ENCODE results near the gene MAEA. TPM values are rescaled to one million over a fixed set of nuclear protein-coding genes. Genes with fewer than 3 reads are reported as not detected.

The MAEA gene
- 40.1 and 46.9 TPM in 2 replicates for total RNA-seq

DNA sequence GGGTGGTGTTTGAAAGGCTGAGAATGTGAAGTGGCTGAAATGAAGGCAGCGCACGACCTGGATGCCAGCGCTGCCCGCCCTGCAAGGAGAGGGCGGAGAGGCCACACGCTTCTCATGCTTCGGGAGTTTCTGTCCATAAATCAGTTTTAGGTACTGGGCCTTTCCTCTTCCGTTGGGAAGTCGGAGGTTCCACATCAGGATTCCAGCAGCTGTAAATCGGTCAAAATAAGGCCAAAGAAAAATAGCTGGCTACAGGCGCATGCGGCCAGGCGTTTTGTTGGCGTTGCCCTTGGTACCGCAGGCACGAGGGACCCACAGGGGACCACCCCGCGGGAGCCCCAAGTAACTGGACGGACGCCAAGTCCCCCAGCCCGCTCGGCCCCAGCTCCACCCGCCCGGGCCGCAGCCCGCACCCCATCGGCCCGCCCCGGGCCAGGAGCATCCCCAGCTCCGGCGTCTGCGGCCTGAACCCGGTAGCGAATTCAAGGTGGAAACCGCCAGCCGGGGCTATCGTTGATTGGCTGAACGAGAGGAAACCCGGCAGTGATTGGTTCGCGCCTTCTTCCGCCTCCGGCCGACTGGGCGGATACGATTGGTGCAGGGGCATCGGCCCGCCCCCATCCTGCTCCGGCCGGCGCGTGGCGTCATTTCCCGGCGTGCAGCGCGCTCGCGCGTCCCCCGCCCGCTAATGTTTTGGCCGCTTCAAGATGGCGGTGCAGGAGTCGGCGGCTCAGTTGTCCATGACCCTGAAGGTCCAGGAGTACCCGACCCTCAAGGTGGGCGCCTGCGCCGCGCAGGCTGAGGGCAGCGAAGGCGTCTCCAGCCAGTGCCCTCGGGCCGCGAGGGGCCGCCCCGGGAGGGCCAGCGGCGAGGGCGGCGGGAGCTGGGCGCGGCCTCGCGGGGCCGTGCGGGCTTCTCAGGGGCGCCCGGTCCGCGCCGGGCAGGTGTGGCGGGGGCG lies at the start of gene MAEA:
MAEA (plus strand) TSS at position 685 of the 958 bp plus-strand sequence; CDS start at position 708, 23 bp downstream.

DNA sequence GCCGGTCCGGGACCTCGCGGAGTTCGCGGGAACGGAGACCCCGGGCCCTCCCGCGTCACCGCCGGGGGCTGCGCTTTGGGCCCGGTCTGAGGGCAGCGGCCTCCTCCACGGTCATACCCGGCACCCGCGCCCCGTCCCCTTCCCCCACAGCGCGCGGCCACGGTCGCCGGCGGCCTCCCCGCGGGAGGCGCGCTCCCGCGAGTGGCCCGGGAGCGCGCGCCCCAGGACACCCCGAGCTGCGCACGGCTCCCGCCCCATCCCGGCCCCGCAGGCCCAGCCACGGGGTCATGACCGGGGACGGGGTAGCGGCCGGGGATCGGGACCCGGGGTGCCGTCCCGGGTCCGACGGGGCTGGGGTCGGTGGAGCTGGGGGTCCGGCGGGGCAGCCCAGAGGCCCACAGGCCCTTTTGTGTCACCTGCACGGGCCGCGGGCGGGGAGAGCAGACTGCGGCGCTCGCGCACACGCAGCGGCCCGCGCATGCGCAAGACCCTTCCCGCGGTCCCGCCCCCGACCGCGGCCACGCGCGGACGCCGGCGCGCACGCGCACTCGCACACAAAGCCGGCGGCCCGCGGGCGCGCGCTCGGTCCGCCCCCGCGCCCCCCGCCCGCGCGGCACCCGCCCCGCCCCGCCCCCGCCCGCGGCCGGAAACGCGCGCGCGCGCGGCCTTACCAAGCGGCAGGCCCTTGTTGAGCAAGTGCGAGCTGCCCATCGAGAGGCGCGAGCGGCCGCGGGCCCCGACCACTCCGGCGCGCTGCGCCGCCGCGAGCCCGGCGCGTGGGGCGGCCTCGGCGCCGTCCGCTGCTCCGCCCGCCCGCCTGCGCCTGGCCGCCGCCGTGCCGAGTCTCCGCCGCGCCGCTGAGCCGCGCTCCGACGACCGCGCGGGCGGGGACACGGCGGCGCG lies 41.2 kb upstream of the MAEA start, which contains the start of gene CTBP1:
CTBP1 (minus strand) TSS at position 886 of the 903 bp plus-strand sequence. CDS start 7,799 bp downstream, outside the sequence.

DNA sequence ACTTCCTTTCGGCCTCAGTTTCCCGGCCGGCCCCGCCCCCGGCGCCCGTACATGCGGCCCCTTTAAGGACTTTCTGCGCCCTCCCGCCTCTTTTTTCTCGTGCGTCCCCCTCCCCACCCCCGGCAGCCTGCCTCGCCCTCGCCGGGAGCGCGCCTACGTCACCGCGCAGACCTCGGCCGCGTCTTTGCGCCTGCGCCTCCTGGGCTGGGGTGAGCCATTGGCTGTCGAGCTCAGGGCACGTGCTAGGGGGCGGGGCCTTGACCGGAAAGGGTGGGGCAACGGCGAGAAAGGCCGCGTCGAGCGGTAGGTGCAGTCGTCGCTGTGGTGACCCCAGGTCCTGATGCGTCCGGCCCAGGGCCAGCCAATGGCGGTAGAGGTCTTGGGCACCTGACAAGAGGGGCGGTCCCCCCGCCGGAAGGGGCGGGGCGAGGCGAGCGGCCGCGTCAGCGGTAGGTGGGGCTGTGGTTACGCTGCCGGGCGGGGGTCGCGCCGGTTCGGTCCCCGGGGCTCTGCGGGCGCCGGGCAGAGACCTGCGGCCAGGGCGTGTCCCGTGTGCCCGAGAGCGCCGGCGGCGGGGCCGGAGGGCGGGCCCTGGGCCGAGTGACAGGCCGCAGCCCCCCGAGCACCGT lies 57.2 kb downstream of the MAEA start, which contains the start of gene UVSSA:
UVSSA (plus strand) TSS at position 428 of the 629 bp plus-strand sequence. CDS start 884 bp downstream, outside the sequence.

Other genes starting within 250 kb of the MAEA start
- gene RNF212, start 176.3 kb upstream of the MAEA start, total RNA-seq: 0.28 TPM in 2 replicates
- 388 and 499 TPM in 2 replicates for gene SPON2, start 117.3 kb upstream of the MAEA start, total RNA-seq
- gene CTBP1, start 40.8 kb upstream of the MAEA start, total RNA-seq: 173 and 202 TPM in 2 replicates
- 4.0 and 6.8 TPM in 2 replicates for gene UVSSA, start 57.3 kb downstream of the MAEA start, total RNA-seq
- not detected in 2 replicates for gene NKX1-1, start 116.6 kb downstream of the MAEA start, total RNA-seq